ENCODE data around the gene FAM114A1.

The FAM114A1 gene

DNA sequence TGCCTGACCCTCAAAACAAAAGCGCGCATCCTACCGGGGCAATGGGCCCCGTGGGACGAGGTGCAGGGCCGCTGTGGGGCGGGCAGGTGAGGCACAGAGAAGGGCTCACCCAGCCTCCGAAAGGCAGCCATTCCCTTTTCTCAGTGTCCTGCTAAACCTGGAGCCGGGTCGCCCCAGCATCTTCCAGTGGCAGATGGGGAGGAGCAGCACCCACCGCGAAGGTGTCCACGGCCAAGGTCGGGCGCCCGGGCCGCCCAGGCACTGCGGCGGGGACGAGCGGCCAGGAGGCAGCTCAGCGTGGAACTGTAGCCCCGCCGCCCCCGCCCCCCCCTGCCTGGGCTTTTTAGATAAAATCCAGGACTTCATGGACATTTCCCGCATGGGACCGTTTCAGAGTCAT, 43.8 kb upstream of the FAM114A1 start:
- Histone ChIP-seq H3K9me3 (ENCODE audit: control extremely low read depth in 1 of 5, control insufficient read depth in 4 of 5, insufficient read depth in 2 of 5, low read depth in 1 of 5, low read length in 4 of 5) (peaks cover 0 to 9% (median 5%) of the 10 kb centered on the region in 5 experiments), H3K4me1 (ENCODE audit: control extremely low read depth in 1 of 4, control insufficient read depth in 4 of 4, insufficient read depth in 4 of 4, low read length in 3 of 4) (no peaks in the 10 kb centered on the region), H3K27ac (ENCODE audit: insufficient read depth in 1 of 2, low read depth in 1 of 2, low read length in 2 of 2, poor library complexity in 1 of 2, severe bottlenecking in 2 of 2) (no peak overlapping the region), H3K27me3 (replicated peaks in 2 of 5; ENCODE audit: control insufficient read depth in 4 of 5, insufficient read depth in 5 of 5, low read length in 4 of 5) (no peaks in the 10 kb centered on the region), H3K4me3 (ENCODE audit: control insufficient read depth in 1 of 7, extremely low read depth in 1 of 7, insufficient read depth in 4 of 7, low read depth in 2 of 7, low read length in 6 of 7) (no peak overlapping the region), H3K36me3 (ENCODE audit: control insufficient read depth in 4 of 4, insufficient read depth in 4 of 4, low read length in 3 of 4) (peaks cover 0 to 15% (median 0%) of the 10 kb centered on the region in 4 experiments)
- ChIA-PET POLR2A (no interaction called here), CTCF (no interaction called here)
- no peak for DNase-seq
- 99% methylated on average over 27 of the region's 27 CpGs for WGBS (ENCODE audit: insufficient coverage)

DNA sequence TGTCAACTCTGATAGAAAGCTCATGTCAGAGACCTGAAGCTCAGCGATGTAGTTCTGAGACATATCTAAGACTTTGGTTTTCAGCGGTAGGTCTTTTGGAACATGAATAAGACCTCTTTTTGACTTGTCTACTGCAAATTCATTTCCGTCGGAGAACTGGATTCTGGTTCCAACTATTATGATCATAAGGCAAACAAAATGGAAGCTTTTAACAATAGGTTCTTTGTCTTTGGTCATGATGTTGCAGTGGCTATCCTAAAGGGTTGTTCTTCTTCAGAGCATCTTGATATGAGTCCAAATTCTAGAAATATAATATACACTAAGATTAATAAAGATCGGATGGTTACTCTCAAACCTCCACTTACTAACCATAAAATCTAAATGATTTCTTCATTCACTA, 38.4 kb upstream of the FAM114A1 start:
- no peaks in the 10 kb centered on the region for H3K27me3 ChIP-seq (replicated peaks in 2 of 5; ENCODE audit: control insufficient read depth in 4 of 5, insufficient read depth in 5 of 5, low read length in 4 of 5)
- H3K36me3 ChIP-seq (ENCODE audit: control insufficient read depth in 4 of 4, insufficient read depth in 4 of 4, low read length in 3 of 4), result peaks cover 0 to 17% (median 2%) of the 10 kb centered on the region in 4 experiments
- no peak for DNase-seq
- POLR2A ChIA-PET, result no interaction called here
- WGBS (ENCODE audit: insufficient coverage), result 100% methylated on average over 2 of the region's 5 CpGs
- no peak overlapping the region for H3K27ac ChIP-seq (ENCODE audit: insufficient read depth in 1 of 2, low read depth in 1 of 2, low read length in 2 of 2, poor library complexity in 1 of 2, severe bottlenecking in 2 of 2)
- no peaks in the 10 kb centered on the region for H3K4me1 ChIP-seq (ENCODE audit: control extremely low read depth in 1 of 4, control insufficient read depth in 4 of 4, insufficient read depth in 4 of 4, low read length in 3 of 4)
- CTCF ChIA-PET, result interaction anchor here (1.3 to 1.7 kb wide), 2 partner anchors 24 to 70 kb away, joined by 4 to 5 read pairs; no protein-coding TSS in a partner anchor
- no peak overlapping the region for H3K4me3 ChIP-seq (ENCODE audit: control insufficient read depth in 1 of 7, extremely low read depth in 1 of 7, insufficient read depth in 4 of 7, low read depth in 2 of 7, low read length in 6 of 7)
- peaks cover 0 to 21% (median 2%) of the 10 kb centered on the region in 5 experiments for H3K9me3 ChIP-seq (ENCODE audit: control extremely low read depth in 1 of 5, control insufficient read depth in 4 of 5, insufficient read depth in 2 of 5, low read depth in 1 of 5, low read length in 4 of 5)

DNA sequence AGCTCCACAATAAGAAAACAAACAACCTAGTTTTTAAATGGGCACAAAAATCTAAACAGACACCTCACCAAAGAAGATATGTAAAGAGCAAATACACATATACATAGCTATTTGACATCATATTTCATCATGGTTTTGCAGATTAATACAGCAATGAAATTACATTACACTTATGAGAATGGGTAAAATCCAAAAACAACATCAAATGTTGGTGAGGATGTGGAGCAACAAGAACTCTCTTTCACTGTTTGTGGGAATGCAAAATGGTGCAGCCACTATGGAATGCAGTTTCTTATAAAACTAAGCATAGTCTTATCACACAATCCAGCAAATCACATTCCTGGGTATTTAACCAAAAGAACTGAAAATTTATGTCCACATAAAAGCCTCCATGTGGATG, 36.0 kb upstream of the FAM114A1 start:
- no peak for DNase-seq
- Histone ChIP-seq H3K27ac (ENCODE audit: insufficient read depth in 1 of 2, low read depth in 1 of 2, low read length in 2 of 2, poor library complexity in 1 of 2, severe bottlenecking in 2 of 2) (no peak overlapping the region), H3K9me3 (ENCODE audit: control extremely low read depth in 1 of 5, control insufficient read depth in 4 of 5, insufficient read depth in 2 of 5, low read depth in 1 of 5, low read length in 4 of 5) (peaks cover 4 to 33% (median 8%) of the 10 kb centered on the region in 5 experiments), H3K4me3 (ENCODE audit: control insufficient read depth in 1 of 7, extremely low read depth in 1 of 7, insufficient read depth in 4 of 7, low read depth in 2 of 7, low read length in 6 of 7) (no peak overlapping the region), H3K4me1 (ENCODE audit: control extremely low read depth in 1 of 4, control insufficient read depth in 4 of 4, insufficient read depth in 4 of 4, low read length in 3 of 4) (no peaks in the 10 kb centered on the region), H3K36me3 (ENCODE audit: control insufficient read depth in 4 of 4, insufficient read depth in 4 of 4, low read length in 3 of 4) (peaks cover 0 to 17% (median 2%) of the 10 kb centered on the region in 4 experiments), H3K27me3 (replicated peaks in 2 of 5; ENCODE audit: control insufficient read depth in 4 of 5, insufficient read depth in 5 of 5, low read length in 4 of 5) (no peaks in the 10 kb centered on the region)
- POLR2A ChIA-PET, result no interaction called here
- CTCF ChIA-PET, result interaction anchor here (0.5 to 0.6 kb wide), 2 partner anchors 445 to 1821 kb away, joined by 3 read pairs; no protein-coding TSS in a partner anchor

DNA sequence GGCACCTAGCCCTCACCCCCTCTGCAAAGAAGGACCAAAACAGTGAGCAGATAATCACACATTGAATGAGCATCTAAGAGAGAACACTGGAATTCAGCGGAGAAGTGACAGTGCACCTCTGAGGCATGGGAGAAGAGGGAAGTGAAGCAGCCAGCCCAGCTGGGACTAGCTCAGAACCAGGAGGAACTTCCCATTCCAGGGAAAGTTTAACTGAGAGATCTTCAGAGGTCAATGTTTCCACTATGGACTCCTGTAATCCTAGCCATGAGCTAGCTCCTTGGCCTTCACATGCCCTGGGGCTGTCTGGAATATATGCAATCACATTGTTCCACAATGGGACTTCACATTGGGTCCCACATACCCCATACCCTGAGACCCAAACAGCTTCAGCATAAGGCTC, 35.4 kb upstream of the FAM114A1 start:
- peaks cover 0 to 17% (median 2%) of the 10 kb centered on the region in 4 experiments for H3K36me3 ChIP-seq (ENCODE audit: control insufficient read depth in 4 of 4, insufficient read depth in 4 of 4, low read length in 3 of 4)
- H3K9me3 ChIP-seq (ENCODE audit: control extremely low read depth in 1 of 5, control insufficient read depth in 4 of 5, insufficient read depth in 2 of 5, low read depth in 1 of 5, low read length in 4 of 5), result peaks cover 4 to 35% (median 8%) of the 10 kb centered on the region in 5 experiments
- ChIA-PET CTCF (interaction anchor here (0.6 kb wide), 1 partner anchor 444 kb away, joined by 3 read pairs; no protein-coding TSS in a partner anchor), POLR2A (interaction anchor here (0.5 kb wide), 1 partner anchor 271 kb away, joined by 6 read pairs; no protein-coding TSS in a partner anchor)
- DNase-seq, result no peak
- no peaks in the 10 kb centered on the region for H3K27me3 ChIP-seq (replicated peaks in 2 of 5; ENCODE audit: control insufficient read depth in 4 of 5, insufficient read depth in 5 of 5, low read length in 4 of 5)
- no peak overlapping the region for H3K4me3 ChIP-seq (ENCODE audit: control insufficient read depth in 1 of 7, extremely low read depth in 1 of 7, insufficient read depth in 4 of 7, low read depth in 2 of 7, low read length in 6 of 7)
- H3K4me1 ChIP-seq (ENCODE audit: control extremely low read depth in 1 of 4, control insufficient read depth in 4 of 4, insufficient read depth in 4 of 4, low read length in 3 of 4), result no peaks in the 10 kb centered on the region
- H3K27ac ChIP-seq (ENCODE audit: insufficient read depth in 1 of 2, low read depth in 1 of 2, low read length in 2 of 2, poor library complexity in 1 of 2, severe bottlenecking in 2 of 2), result no peak overlapping the region
- 100% methylated on average over 1 of the region's 1 CpG for WGBS (ENCODE audit: insufficient coverage)

DNA sequence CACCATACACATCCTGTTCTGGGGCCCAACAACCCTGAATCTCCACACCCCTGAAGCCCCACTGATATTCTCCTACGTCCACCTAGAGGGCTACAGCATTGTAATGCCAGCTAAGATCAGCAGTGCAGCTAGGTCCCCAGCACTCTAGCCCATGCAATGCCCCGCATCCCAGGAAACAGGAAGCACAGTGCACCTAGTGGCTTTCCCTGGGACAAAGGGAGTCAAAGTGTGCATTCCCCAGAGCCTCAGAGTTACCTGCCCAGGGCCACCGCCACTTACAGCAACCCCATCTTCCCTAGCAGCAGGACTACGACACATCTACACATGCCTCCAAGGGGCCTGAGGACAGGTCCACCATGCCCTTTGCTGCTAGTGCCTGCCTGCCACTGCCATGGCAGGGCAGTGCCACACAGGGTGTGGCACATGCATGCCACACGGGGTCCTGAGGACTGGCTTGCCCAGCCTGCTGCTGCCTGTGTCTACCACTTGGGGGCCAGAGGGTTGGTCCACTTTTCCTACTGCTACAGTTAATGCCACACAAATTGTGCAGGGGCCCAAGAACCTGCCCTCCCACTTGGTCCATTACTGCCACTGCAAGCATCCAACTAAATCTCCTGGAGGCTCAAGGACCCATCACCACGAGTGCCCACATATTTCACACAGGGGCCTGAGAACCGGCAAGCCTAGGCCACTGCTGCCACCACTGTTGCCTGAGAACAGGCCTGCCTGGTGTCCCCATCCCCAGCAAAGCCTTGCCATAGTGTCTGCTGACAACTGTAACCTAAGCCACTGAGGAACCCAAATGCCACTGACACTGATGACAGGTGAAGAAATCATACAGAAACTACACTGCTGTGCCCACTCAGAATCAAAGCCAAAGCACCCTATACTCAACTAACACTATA, 34.7 kb upstream of the FAM114A1 start:
- H3K36me3 ChIP-seq (ENCODE audit: control insufficient read depth in 4 of 4, insufficient read depth in 4 of 4, low read length in 3 of 4), result peaks cover 0 to 13% (median 2%) of the 10 kb centered on the region in 4 experiments
- ChIA-PET POLR2A (interaction anchor here (0.5 kb wide), 1 partner anchor 270 kb away, joined by 6 read pairs; no protein-coding TSS in a partner anchor), CTCF (interaction anchor here (1.5 kb wide), 1 partner anchor 37 kb away, joined by 3 read pairs; no protein-coding TSS in a partner anchor)
- H3K4me1 ChIP-seq (ENCODE audit: control extremely low read depth in 1 of 4, control insufficient read depth in 4 of 4, insufficient read depth in 4 of 4, low read length in 3 of 4), result no peaks in the 10 kb centered on the region
- peaks cover 4 to 39% (median 9%) of the 10 kb centered on the region in 5 experiments for H3K9me3 ChIP-seq (ENCODE audit: control extremely low read depth in 1 of 5, control insufficient read depth in 4 of 5, insufficient read depth in 2 of 5, low read depth in 1 of 5, low read length in 4 of 5)
- H3K27ac ChIP-seq (ENCODE audit: insufficient read depth in 1 of 2, low read depth in 1 of 2, low read length in 2 of 2, poor library complexity in 1 of 2, severe bottlenecking in 2 of 2), result no peak overlapping the region
- no peak overlapping the region for H3K4me3 ChIP-seq (ENCODE audit: control insufficient read depth in 1 of 7, extremely low read depth in 1 of 7, insufficient read depth in 4 of 7, low read depth in 2 of 7, low read length in 6 of 7)
- no peak for DNase-seq
- H3K27me3 ChIP-seq (replicated peaks in 2 of 5; ENCODE audit: control insufficient read depth in 4 of 5, insufficient read depth in 5 of 5, low read length in 4 of 5), result no peaks in the 10 kb centered on the region
- 96% methylated on average over 7 of the region's 7 CpGs for WGBS (ENCODE audit: insufficient coverage)

DNA sequence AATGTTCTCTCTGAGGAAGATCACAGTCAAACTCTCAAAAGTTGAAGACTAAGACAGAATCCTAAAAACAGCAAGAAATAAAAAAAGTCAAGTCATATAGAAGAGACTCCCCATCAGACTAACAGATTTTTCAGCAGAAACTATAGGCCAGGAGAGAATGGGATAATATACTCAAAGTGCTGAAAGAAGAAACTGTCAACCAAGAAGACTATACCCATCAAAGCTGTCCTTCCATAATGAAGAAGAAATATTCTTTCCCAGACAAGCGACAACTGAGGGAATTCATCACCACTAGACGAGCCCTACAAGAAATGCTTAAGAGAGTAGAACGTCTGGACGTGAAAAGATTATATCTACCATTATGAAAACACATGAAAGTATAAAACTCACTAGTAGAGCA, 33.0 kb upstream of the FAM114A1 start:
- Histone ChIP-seq H3K27me3 (replicated peaks in 2 of 5; ENCODE audit: control insufficient read depth in 4 of 5, insufficient read depth in 5 of 5, low read length in 4 of 5) (no peaks in the 10 kb centered on the region), H3K4me1 (ENCODE audit: control extremely low read depth in 1 of 4, control insufficient read depth in 4 of 4, insufficient read depth in 4 of 4, low read length in 3 of 4) (no peaks in the 10 kb centered on the region), H3K4me3 (ENCODE audit: control insufficient read depth in 1 of 7, extremely low read depth in 1 of 7, insufficient read depth in 4 of 7, low read depth in 2 of 7, low read length in 6 of 7) (no peak overlapping the region), H3K9me3 (ENCODE audit: control extremely low read depth in 1 of 5, control insufficient read depth in 4 of 5, insufficient read depth in 2 of 5, low read depth in 1 of 5, low read length in 4 of 5) (peaks cover 4 to 39% (median 9%) of the 10 kb centered on the region in 5 experiments), H3K36me3 (ENCODE audit: control insufficient read depth in 4 of 4, insufficient read depth in 4 of 4, low read length in 3 of 4) (peaks cover 0 to 5% (median 2%) of the 10 kb centered on the region in 4 experiments), H3K27ac (ENCODE audit: insufficient read depth in 1 of 2, low read depth in 1 of 2, low read length in 2 of 2, poor library complexity in 1 of 2, severe bottlenecking in 2 of 2) (no peak overlapping the region)
- CTCF ChIA-PET, result interaction anchor here (0.9 to 1.5 kb wide), 4 partner anchors 29 to 69 kb away, joined by 3 read pairs; no protein-coding TSS in a partner anchor
- WGBS (ENCODE audit: insufficient coverage), result no CpG with 5 or more reads among the region's 4 CpGs
- DNase-seq, result no peak
- POLR2A ChIA-PET, result interaction anchor here (0.7 kb wide), 1 partner anchor 1173 kb away, joined by 3 read pairs; no protein-coding TSS in a partner anchor

DNA sequence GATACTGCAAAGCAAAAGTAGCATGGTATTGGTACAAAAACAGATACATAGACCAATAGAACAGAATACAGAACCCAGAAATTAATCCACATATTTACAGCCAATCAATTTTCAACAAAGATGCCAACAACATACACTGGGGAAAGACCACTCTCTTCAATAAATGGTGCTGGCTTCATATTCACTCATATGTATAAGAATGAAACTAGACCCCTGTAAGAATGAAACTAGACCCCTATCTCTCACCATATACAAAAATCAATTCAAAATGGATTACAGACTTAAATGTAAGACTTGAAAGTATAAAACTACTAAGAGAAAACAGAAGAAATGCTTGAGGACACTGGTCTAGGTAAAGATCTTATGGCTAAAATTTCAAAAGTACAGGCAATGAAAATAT, 30.3 kb upstream of the FAM114A1 start:
- H3K9me3 ChIP-seq (ENCODE audit: control extremely low read depth in 1 of 5, control insufficient read depth in 4 of 5, insufficient read depth in 2 of 5, low read depth in 1 of 5, low read length in 4 of 5), result peaks cover 4 to 36% (median 9%) of the 10 kb centered on the region in 5 experiments
- POLR2A ChIA-PET, result no interaction called here
- DNase-seq, result no peak
- no peaks in the 10 kb centered on the region for H3K4me1 ChIP-seq (ENCODE audit: control extremely low read depth in 1 of 4, control insufficient read depth in 4 of 4, insufficient read depth in 4 of 4, low read length in 3 of 4)
- peaks cover 0 to 2% (median under 1%) of the 10 kb centered on the region in 4 experiments for H3K36me3 ChIP-seq (ENCODE audit: control insufficient read depth in 4 of 4, insufficient read depth in 4 of 4, low read length in 3 of 4)
- CTCF ChIA-PET, result no interaction called here
- no peaks in the 10 kb centered on the region for H3K27me3 ChIP-seq (replicated peaks in 2 of 5; ENCODE audit: control insufficient read depth in 4 of 5, insufficient read depth in 5 of 5, low read length in 4 of 5)
- H3K27ac ChIP-seq (ENCODE audit: insufficient read depth in 1 of 2, low read depth in 1 of 2, low read length in 2 of 2, poor library complexity in 1 of 2, severe bottlenecking in 2 of 2), result no peak overlapping the region
- no peak overlapping the region for H3K4me3 ChIP-seq (ENCODE audit: control insufficient read depth in 1 of 7, extremely low read depth in 1 of 7, insufficient read depth in 4 of 7, low read depth in 2 of 7, low read length in 6 of 7)

Data from common myeloid progenitor, CD34-positive (primary cell).